Loucy (cell line): ENCODE data around the gene ZSWIM5.

Experiments
- H2AFZ ChIP-seq: fragments of 200-600 bp; sonication (generic); 2 replicates; pipeline ENCODE4 v1.6.0; 2016; ENCODE audit warnings: antibody characterized with exemption, mild to moderate bottlenecking, low read length, moderate library complexity
- H3F3A ChIP-seq: fragments of 200-600 bp; 2 replicates; pipeline ENCODE4 v1.6.0; 2016; ENCODE audit warnings: antibody characterized with exemption, low read depth, mild to moderate bottlenecking
- H3K27me3 ChIP-seq: fragments of 200-600 bp; sonication (generic); 2 replicates; pipeline ENCODE4 v1.6.1; 2014; ENCODE audit warnings: low read length, mild to moderate bottlenecking; ENCODE audit not compliant: insufficient read depth, poor library complexity, severe bottlenecking
- H3K36me3 ChIP-seq: fragments of 200-600 bp; sonication (generic); 2 replicates; pipeline ENCODE4 v1.6.1; 2016; ENCODE audit warnings: low read length; ENCODE audit not compliant: insufficient read depth
- H3K4me1 ChIP-seq: fragments of 200-600 bp; sonication (generic); 2 replicates; pipeline ENCODE4 v1.5.1; 2014; ENCODE audit warnings: low read length, mild to moderate bottlenecking; ENCODE audit not compliant: insufficient read depth, poor library complexity, severe bottlenecking
- H3K4me2 ChIP-seq: fragments of 200-600 bp; sonication (generic); 2 replicates; pipeline ENCODE4 v1.6.0; 2014; ENCODE audit warnings: antibody characterized with exemption, low read length, low read depth, mild to moderate bottlenecking; ENCODE audit not compliant: poor library complexity, severe bottlenecking
- H3K4me3 ChIP-seq: fragments of 200-600 bp; sonication (generic); 2 replicates; pipeline ENCODE4 v1.5.1; 2014; ENCODE audit warnings: low read length, mild to moderate bottlenecking, mixed read lengths; ENCODE audit not compliant: poor library complexity, severe bottlenecking
- H3K79me2 ChIP-seq: fragments of 200-600 bp; sonication (generic); 2 replicates; pipeline ENCODE4 v1.6.1; 2014; ENCODE audit warnings: low read length; ENCODE audit not compliant: insufficient read depth
- H3K9ac ChIP-seq: fragments of 200-600 bp; sonication (generic); 2 replicates; pipeline ENCODE4 v1.6.0; 2014; ENCODE audit warnings: mild to moderate bottlenecking, low read depth, low read length, moderate library complexity; ENCODE audit not compliant: poor library complexity, severe bottlenecking
- H3K9me2 ChIP-seq: fragments of 200-600 bp; sonication (generic); replicated peaks from 2 replicates; pipeline ENCODE4 v1.6.1; 2016; ENCODE audit warnings: low read depth, low read length, mixed read lengths
- H3K9me3 ChIP-seq: fragments of 200-600 bp; sonication (generic); 2 replicates; pipeline ENCODE4 v1.6.1; 2014; ENCODE audit warnings: mild to moderate bottlenecking, antibody characterized with exemption, low read length, low read depth; ENCODE audit not compliant: insufficient read depth
- H4K20me1 ChIP-seq: fragments of 200-600 bp; sonication (generic); 2 replicates; pipeline ENCODE4 v1.6.0; 2014; ENCODE audit warnings: antibody characterized with exemption, low read length, mild to moderate bottlenecking; ENCODE audit not compliant: insufficient read depth, poor library complexity, severe bottlenecking
- EZH2phosphoT487 ChIP-seq: fragments of 200-600 bp; IDR thresholded peaks from 2 replicates; pipeline ENCODE4 v1.6.1; 2018; ENCODE audit warnings: antibody characterized with exemption, mild to moderate bottlenecking, moderate library complexity, borderline replicate concordance
- TF ChIP-seq, protein P1 (sequence below): fragments of 200-600 bp; sonication (generic); conservative IDR thresholded peaks from 2 replicates; pipeline ENCODE4 v1.5.1; 2014; ENCODE audit warnings: mild to moderate bottlenecking, antibody characterized with exemption, low read length

The ZSWIM5 gene

DNA sequence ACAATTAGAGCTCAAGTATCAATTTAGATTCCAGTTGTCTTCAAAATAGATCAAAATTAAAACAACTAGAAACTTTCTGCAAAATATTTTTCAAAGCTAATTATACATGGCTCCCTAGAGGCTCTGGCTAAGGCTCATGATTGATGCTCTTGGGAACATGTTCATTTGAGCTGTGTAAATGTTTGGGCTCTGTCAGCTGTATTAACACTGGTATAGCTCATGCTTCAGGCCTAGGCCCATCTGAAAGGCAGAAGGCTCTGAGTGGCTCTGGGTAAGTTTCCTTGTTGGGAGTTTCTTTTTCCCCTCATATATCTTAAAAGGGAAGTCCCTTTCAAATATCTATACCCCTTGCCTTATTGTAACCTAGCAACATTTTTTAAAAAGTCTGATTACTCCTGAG lies 113.1 kb downstream of the ZSWIM5 start:
- Histone ChIP-seq H3K79me2 (no peaks in the 10 kb centered on the region), H2AFZ (no peak overlapping the region), H3K9me2 (no peaks in the 10 kb centered on the region), H3K9ac (no peak overlapping the region), H3K27me3 (no peaks in the 10 kb centered on the region), H3F3A (no peaks in the 10 kb centered on the region), H3K4me1 (no peaks in the 10 kb centered on the region), H3K4me2 (no peak overlapping the region), H3K9me3 (no peaks in the 10 kb centered on the region), H4K20me1 (no peaks in the 10 kb centered on the region), H3K36me3 (no peaks in the 10 kb centered on the region), H3K4me3 (no peak overlapping the region)
- TF ChIP-seq EZH2phosphoT487: no peak
- TF ChIP-seq, protein P1, sequence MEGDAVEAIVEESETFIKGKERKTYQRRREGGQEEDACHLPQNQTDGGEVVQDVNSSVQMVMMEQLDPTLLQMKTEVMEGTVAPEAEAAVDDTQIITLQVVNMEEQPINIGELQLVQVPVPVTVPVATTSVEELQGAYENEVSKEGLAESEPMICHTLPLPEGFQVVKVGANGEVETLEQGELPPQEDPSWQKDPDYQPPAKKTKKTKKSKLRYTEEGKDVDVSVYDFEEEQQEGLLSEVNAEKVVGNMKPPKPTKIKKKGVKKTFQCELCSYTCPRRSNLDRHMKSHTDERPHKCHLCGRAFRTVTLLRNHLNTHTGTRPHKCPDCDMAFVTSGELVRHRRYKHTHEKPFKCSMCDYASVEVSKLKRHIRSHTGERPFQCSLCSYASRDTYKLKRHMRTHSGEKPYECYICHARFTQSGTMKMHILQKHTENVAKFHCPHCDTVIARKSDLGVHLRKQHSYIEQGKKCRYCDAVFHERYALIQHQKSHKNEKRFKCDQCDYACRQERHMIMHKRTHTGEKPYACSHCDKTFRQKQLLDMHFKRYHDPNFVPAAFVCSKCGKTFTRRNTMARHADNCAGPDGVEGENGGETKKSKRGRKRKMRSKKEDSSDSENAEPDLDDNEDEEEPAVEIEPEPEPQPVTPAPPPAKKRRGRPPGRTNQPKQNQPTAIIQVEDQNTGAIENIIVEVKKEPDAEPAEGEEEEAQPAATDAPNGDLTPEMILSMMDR: no peak

DNA sequence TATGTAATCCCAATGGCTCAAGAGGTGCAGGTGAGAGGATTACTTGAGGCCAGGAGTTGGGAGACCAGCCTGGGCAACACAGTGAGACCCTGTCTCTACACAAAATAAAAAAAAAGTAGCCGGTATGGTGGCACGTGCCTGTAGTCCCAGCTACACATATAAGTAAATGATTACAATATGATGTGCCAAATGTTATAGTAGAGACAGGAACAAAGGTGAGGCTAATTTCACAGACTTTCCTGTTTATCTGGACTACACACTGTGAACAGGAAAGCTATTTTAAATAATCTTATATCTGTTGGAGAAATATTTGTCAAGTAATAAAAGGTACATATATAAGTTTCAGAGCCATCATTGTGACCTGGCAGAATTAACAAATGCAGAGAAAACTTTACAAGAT lies 116.7 kb downstream of the ZSWIM5 start:
- H3K9me3 ChIP-seq: no peaks in the 10 kb centered on the region
- no peaks in the 10 kb centered on the region for H3K4me1 ChIP-seq
- no peaks in the 10 kb centered on the region for H3F3A ChIP-seq
- no peak for TF ChIP-seq EZH2phosphoT487
- TF ChIP-seq, protein P1: no peak
- H3K27me3 ChIP-seq: no peaks in the 10 kb centered on the region
- no peaks in the 10 kb centered on the region for H3K79me2 ChIP-seq
- H3K4me3 ChIP-seq: no peak overlapping the region
- H4K20me1 ChIP-seq: no peaks in the 10 kb centered on the region
- H3K9me2 ChIP-seq: no peaks in the 10 kb centered on the region
- no peaks in the 10 kb centered on the region; the same call in 1 of the 2 replicates for H3K36me3 ChIP-seq
- H3K4me2 ChIP-seq: no peak overlapping the region
- no peak overlapping the region for H2AFZ ChIP-seq
- no peak overlapping the region for H3K9ac ChIP-seq

DNA sequence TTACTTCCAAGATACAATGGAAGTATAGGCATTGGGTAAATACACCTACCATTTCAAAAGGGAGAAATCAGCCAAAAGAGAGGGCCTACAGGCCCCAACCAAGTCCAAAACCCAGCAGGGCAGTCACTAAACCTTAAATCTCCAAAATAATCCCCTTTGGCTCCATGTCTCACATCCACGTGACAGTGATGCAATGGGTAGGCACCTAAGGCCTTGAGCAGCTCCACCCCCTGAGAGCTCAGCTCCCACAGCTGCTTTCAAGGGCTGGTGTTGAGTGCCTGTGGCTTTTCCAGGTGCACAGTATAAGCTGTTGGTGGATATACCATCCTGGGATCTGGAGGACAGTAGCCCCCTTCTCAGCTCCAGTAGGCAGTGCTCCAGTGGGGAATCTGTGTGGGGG lies 121.8 kb downstream of the ZSWIM5 start:
- Histone ChIP-seq H3K27me3 (no peaks in the 10 kb centered on the region), H3K36me3 (no peaks in the 10 kb centered on the region; the same call in 1 of the 2 replicates), H4K20me1 (no peaks in the 10 kb centered on the region), H3K9ac (no peak overlapping the region), H3F3A (no peaks in the 10 kb centered on the region), H3K4me3 (no peak overlapping the region), H2AFZ (no peak overlapping the region), H3K4me1 (peaks cover 7% of the 10 kb centered on the region), H3K4me2 (no peak overlapping the region), H3K79me2 (no peaks in the 10 kb centered on the region), H3K9me2 (no peaks in the 10 kb centered on the region), H3K9me3 (no peaks in the 10 kb centered on the region)
- TF ChIP-seq, protein P1: no peak
- no peak for TF ChIP-seq EZH2phosphoT487
